Esophagus mucosa (tissue), 1 donor: ENCODE results near the gene CFAP97. TPM values are rescaled to one million over a fixed set of nuclear protein-coding genes. Genes with fewer than 3 reads are reported as not detected.

Source experiments
- total RNA-seq: library from RNA; stranded (reverse); gene quantifications from one replicate; pipeline ENCODE4 v1.2.4, GENCODE V29; 2023
- donor health status: DM: yes; HTN: yes; CAD: no.

CFAP97 gene
- total RNA-seq, 1 donor from 2014 or later: 23.7 TPM

Other genes starting within 250 kb of the CFAP97 start
- not detected for gene HELT, start 185.5 kb downstream of the CFAP97 start, total RNA-seq
- 9.1 TPM for gene SLC25A4, start 60.7 kb downstream of the CFAP97 start, total RNA-seq
- gene SNX25, start 5.6 kb upstream of the CFAP97 start, total RNA-seq: 7.4 TPM
- gene LRP2BP, start 191.9 kb upstream of the CFAP97 start, total RNA-seq: 0.60 TPM
- 36.3 TPM for gene ANKRD37, start 192.8 kb upstream of the CFAP97 start, total RNA-seq
- 28.3 TPM for gene UFSP2, start 222.0 kb upstream of the CFAP97 start, total RNA-seq